HepG2 (cell line): ENCODE results near the gene STX4.

Experiments
- FLYWCH1 ChIP-seq: sonication (generic); formaldehyde crosslinking; IDR thresholded peaks from 2 replicates; pipeline ENCODE4 v1.8.1; 2023; ENCODE audit warnings: mild to moderate bottlenecking, missing genetic modification reagents
- IKZF4 ChIP-seq: sonication (generic); formaldehyde crosslinking; IDR thresholded peaks from 2 replicates; pipeline ENCODE4 v1.5.1; 2020; ENCODE audit warnings: borderline replicate concordance, mild to moderate bottlenecking, low read depth, missing genetic modification reagents; ENCODE audit errors: not compliant biosample characterization
- NFE2 ChIP-seq: sonication (generic); formaldehyde crosslinking; IDR thresholded peaks from 2 replicates; pipeline ENCODE4 v1.4.0; 2020; ENCODE audit warnings: missing genetic modification reagents
- POLR2A ChIP-seq, 2 experiments: IDR thresholded peaks; 2 replicates each; pipeline ENCODE4 v1.6.1; 2011; ENCODE audit warnings: low read depth in 2 of 2, low read length in 2 of 2, mild to moderate bottlenecking in 1 of 2, moderate library complexity in 1 of 2; ENCODE audit not compliant: insufficient read depth in 1 of 2
- POLR2AphosphoS5 ChIP-seq: IDR thresholded peaks from 2 replicates; pipeline ENCODE4 v1.6.1; 2012; ENCODE audit warnings: low read depth, low read length
- SMC3 ChIP-seq: IDR thresholded peaks from 2 replicates; pipeline ENCODE4 v1.6.1; 2011; ENCODE audit warnings: low read length, improper control_type of control experiment
- ZNF407 ChIP-seq: sonication (generic); formaldehyde crosslinking; IDR thresholded peaks from one replicate; pipeline ENCODE4 v1.5.1; 2020; ENCODE audit warnings: mild to moderate bottlenecking, missing genetic modification reagents; ENCODE audit errors: not compliant biosample characterization
- ZXDC ChIP-seq: sonication (generic); formaldehyde crosslinking; IDR thresholded peaks from 2 replicates; pipeline ENCODE4 v1.5.0; 2020; ENCODE audit warnings: mild to moderate bottlenecking, missing genetic modification reagents

- no peak for TF ChIP-seq ZNF407 (CRISPR knock-in tag)
- no peak for TF ChIP-seq ZXDC (CRISPR knock-in tag)
- no peak for TF ChIP-seq POLR2AphosphoS5
- no peak for TF ChIP-seq FLYWCH1 (CRISPR knock-in tag)
- TF ChIP-seq SMC3, result no peak
- no peak for TF ChIP-seq IKZF4 (CRISPR knock-in tag)
- no peak for TF ChIP-seq POLR2A (IDR thresholded peaks at IDR 0.05; ENCODE audit: insufficient read depth in 1 of 2, low read depth in 2 of 2, low read length in 2 of 2)
- TF ChIP-seq NFE2 (CRISPR knock-in tag), result no peak
Observed at GRCh38 chr16:31005350-31006085, 27.8 kb upstream of the STX4 start.
